NCI-H2196 treated with DMSO at 0.1 percent for 48 hours (cell line): ENCODE results near the gene EGR4.
"Not testable (repeated sequence)": the region's sequence is repeated elsewhere in the genome, so short reads cannot be mapped to it uniquely, and the experiment has no call there.

Experiments used
- DNase-seq: peaks from one replicate; lab custom pipeline; 2025; ENCODE audit not compliant: unreplicated experiment; lab: John Stamatoyannopoulos, UW

The EGR4 gene

GRCh38 chr2:73264332-73264606 lies 29.1 kb downstream of the EGR4 start:
- DNase-seq, result no peak

- no peak for DNase-seq
These were observed 29.6 kb downstream of the EGR4 start for GRCh38 chr2:73263540-73264331.

DNA sequence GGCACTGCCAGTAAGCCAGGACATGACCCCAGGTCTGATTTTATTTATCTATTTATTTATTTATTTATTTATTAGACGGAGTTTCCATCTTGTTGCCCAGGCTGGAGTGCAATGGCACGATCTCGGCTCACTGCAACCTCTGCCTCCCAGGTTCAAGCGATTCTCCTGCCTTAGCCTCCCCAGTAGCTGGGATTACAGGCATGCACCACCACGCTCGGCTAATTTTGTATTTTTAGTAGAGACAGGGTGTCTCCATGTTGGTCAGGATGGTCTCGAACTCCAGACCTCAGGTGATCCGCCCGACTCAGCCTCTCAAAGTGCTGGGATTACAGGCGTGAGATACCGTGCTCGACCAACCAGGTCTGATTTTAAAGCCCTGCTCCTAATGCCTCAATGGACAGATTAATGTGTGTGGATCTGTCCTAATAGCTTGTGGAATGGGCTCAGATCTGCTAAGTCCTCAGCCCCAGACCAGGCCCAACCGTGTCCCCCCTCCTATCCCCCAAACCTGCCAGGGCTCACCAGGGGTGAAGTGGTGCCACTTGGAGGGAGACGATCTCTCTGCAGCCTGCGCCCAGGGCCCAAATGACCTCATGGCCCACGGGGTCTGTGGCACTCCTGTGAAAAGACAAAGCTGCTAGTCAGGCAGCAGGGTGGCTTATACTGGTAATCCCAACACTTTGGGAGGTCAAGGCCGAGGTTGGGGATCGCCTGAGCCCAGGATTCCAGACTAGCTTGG lies 30.5 kb downstream of the EGR4 start:
- not testable (repeated sequence) for DNase-seq

DNA sequence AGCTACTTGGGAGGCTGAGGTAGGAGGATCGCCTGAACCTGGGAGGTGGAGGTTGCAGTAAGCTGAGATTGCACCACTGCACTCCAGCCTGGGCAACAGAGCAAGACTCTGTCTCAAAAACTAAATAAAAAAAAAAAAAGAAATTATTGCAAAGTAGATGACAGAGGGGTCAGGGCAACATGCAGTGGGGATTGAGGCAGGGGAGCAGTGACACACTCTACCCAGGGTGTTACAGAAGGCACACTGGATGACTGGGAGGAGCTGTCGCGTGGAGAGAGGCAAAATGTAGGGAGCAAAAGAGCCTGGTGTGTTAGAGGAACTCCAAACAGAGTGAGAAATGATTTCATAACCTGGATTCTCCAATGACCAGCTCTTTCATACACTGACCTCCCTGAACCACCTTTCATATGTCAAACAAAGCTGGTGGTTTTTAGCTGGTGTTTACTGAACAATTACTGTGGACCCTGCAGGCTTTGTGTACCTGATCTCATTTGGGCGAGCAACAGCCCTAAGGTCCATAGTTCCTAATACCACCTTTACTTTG lies 31.2 kb downstream of the EGR4 start:
- no peak for DNase-seq

- no peak for DNase-seq
These were observed 32.9 kb downstream of the EGR4 start for GRCh38 chr2:73260338-73260984.

GRCh38 chr2:73259704-73260337 lies 33.5 kb downstream of the EGR4 start:
- DNase-seq, result no peak

DNA sequence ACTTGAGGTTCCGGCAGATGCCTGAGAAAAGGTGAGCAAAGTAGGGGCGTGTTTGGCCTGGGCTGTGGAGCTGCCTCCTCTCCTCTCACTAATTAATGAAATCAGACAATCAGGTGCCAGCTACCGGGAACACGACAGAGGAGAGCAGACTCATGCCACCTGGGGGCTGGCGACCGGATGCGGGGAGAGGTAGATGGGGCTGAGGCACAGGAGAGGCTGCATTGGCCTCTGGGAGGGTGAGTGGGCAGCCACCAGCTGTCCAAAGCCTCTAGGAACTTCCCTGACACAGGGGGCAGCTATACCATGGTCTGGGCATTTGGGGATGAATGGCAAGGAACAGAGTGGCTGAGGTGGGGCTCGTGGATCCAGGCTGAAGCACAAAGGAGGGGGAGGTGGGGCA lies 34.1 kb downstream of the EGR4 start:
- no peak for DNase-seq

GRCh38 chr2:73258913-73259215 lies 34.5 kb downstream of the EGR4 start:
- DNase-seq, result no peak

DNA sequence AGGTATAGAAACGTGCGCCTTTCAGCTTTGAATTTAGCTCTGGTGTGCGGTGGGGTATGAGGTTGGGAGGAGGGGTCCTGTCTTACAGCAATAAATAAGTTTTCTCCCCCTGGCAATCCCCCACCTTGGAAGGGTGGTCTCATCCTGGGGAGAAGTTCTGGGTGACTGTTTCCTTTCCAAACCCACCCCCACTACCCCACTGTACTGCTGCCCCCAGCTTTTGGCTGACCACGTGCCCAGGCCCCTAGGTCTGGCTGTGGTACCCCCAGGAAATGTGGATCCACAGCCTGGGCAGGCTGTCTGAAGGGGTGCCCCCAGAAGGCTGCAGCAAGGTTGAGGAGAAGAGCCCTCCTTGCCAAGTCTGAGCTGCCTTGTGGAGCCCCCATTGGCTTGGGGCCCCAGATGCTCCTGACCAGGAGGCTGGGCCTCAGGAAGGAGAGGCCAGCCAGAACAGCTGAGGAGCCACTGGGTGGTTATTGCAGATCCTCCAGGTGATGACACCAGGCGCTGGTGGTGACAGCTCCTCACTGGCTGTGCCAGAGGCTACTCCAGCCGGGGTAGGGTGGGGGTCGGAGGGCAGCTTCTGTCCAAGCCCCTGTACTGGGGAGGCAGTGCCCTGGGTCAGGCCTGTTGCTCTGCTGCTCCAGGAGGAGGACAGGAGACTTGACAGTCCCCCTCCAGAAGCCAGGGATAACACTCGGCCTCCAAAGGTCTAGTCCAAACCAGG lies 35.0 kb downstream of the EGR4 start:
- DNase-seq, result no peak

DNA sequence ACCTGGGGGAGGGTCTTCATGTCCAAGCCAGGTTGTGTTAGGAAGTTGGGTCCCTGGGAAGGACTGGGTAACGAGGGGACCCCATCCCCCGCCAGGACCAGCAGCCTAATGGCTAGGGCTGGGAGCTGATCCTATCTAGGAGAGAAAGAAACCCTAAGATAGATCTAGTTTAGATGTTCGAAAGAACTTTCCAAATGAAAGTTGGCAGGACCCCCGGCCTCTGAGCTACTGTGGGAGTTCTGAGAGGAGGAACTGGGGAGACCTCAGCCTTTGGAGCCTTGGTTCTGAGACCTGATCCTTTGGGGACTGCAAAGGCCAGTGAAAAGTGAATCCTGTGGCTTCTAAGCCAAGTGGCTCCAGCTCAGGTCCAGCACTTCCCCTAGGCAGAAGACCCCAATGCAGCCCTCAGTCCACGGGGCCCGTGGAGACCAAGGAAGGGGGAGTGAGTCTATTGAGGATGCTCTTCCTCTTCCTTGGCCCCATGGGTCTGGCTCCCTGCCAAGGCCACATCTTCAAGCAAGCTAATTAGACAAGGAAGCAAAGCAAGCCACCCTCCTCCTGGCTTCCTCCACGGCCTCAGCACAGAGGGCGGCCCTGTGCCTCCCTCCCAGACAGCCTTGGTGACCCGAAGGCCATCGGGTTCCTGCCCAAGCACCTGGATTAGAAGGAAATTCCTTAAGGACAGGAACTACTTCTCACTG lies 35.8 kb downstream of the EGR4 start:
- no peak for DNase-seq

DNA sequence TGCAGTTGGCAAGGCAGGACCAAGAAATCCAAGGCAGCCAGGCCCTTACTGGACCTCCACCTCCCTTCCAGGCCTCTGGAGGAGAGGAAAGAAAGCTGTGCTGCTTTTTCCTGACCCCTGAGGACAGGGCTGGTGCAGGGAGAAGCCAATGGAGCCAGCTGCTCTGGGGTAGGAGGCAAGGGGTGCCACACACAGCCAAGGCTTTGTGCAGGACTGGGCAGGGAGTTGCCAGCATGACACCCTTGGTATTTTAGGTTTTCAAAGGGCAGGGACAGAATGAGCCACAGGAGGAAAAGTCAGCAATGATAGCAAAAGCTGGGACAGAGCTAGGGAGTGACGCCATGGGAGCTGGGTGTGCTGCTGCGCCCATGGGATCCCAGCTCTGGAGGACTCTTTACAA lies 36.3 kb downstream of the EGR4 start:
- DNase-seq, result no peak

DNA sequence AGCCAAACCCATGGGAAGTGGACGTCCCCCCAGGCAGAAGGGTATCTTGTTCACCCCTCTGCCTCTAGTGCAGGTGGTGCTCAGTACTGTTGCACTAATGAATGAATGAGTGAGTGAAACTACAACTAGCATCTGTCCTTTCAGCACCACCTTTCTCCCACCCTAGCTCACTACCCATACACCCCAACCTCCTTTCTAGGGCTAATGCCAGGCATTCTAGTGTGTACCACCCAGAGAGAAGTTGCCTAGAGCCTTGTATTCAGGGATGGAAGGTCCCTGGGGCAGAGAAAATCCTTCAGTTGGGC lies 36.8 kb downstream of the EGR4 start:
- no peak for DNase-seq

DNA sequence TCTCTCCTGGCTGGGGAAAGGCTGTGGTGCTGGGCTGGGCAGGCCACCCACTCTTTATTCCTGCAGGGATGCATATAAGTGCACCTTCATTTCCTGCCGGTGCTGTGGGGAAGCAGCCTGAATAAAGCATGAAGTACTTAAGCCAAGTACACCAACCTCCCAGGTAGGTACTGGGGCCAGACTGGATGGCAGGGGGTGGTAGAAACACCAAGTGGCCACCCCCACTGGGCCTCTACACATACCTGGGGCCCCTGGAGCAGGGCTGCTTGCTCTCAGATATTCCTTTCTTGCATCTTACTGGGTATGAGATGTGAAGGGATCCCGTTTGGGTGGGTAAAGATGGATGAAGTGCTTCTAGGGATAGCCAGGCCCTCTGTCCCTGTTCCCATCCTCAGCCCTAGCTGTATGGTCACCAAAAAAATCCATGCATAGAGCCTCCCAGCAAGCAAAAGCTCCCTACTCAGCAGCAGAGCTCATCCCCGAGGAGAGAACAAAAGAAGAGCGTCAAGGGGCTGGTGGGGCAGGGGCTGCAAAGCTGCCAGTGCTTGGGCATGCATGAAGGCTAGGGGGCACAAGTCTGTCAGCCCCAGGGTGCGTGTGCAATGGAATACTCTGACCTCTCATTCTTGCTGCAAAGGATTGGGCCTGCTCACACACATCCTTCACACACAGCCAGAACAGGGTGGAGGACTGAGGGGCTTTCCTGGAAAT lies 37.3 kb downstream of the EGR4 start:
- DNase-seq, result no peak

GRCh38 chr2:73255007-73255644 lies 38.2 kb downstream of the EGR4 start:
- no peak for DNase-seq

- DNase-seq, result no peak
These were observed 38.9 kb downstream of the EGR4 start for GRCh38 chr2:73254343-73255006.

DNA sequence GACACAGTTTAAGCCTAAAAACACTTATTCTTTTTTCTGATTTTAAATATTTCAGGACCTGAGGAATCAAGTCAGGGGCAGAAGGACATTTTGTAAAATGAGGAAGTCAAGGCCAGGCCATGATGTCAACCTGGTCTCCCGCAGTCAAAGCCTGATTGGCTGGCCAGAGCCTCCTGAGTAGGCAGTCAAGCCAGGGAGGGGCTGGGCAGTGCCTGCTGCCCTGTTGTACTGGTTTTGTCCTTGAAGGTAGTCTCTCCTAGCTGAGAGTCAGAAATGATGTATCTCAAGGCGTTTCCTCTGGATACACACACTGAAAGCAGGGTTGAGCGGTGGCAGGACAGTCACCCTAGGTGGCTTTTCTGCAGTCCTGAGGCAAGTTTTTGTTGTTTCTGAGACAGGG lies 39.4 kb downstream of the EGR4 start:
- no peak for DNase-seq

- DNase-seq, result no peak
These were observed 39.9 kb downstream of the EGR4 start for GRCh38 chr2:73253400-73253799.

GRCh38 chr2:73252238-73253027 lies 40.9 kb downstream of the EGR4 start:
- no peak for DNase-seq
